OCI-LY7 (cell line): ENCODE data around the gene NNT. TPM values are rescaled to one million over a fixed set of nuclear protein-coding genes. Genes with fewer than 3 reads are reported as not detected.

Experiments
- BruUV-seq: library from RNA; stranded (reverse); fragments of 400-500 nt; replicated peaks from 2 replicates; lab custom pipeline; 2021; lab: Mats Ljungman, UMichigan
- CTCF ChIA-PET: fragments of 300-600 bp; sonication (Branson Sonifier 250); formaldehyde crosslinking; loops from one replicate; lab custom pipeline; 2022; ENCODE audit warnings: antibody characterized with exemption; ENCODE audit not compliant: unreplicated experiment; lab: Charles Lee
- POLR2A ChIA-PET: fragments of 300-600 bp; sonication (Branson Sonifier 250); formaldehyde crosslinking; loops from one replicate; lab custom pipeline; 2022; ENCODE audit warnings: antibody characterized with exemption; lab: Charles Lee
- DNase-seq: peaks from one replicate; pipeline ENCODE4 v3.0.0-alpha.2; 2015; ENCODE audit warnings: low spot score
- H2AFZ ChIP-seq: fragments of 200-600 bp; sonication (generic), shearing (Covaris generic); 2 replicates; pipeline ENCODE4 v1.6.1; 2014; ENCODE audit warnings: mild to moderate bottlenecking, antibody characterized with exemption, low read length, moderate library complexity
- H3K27ac ChIP-seq: fragments of 200-600 bp; sonication (generic); 2 replicates; pipeline ENCODE4 v1.5.1; 2014; ENCODE audit warnings: mixed run types, low read depth, mild to moderate bottlenecking, moderate library complexity, low read length, inconsistent platforms; ENCODE audit not compliant: poor library complexity, severe bottlenecking
- H3K36me3 ChIP-seq: fragments of 200-600 bp; sonication (generic); 2 replicates; pipeline ENCODE4 v1.6.1; 2014; ENCODE audit warnings: mild to moderate bottlenecking, antibody characterized with exemption, low read length, moderate library complexity, mixed read lengths; ENCODE audit not compliant: insufficient read depth
- H3K4me1 ChIP-seq: fragments of 200-600 bp; sonication (generic); 2 replicates; pipeline ENCODE4 v1.5.1; 2014; ENCODE audit warnings: mild to moderate bottlenecking, low read length; ENCODE audit not compliant: insufficient read depth, poor library complexity, severe bottlenecking
- H3K4me2 ChIP-seq: fragments of 200-600 bp; sonication (generic); 2 replicates; pipeline ENCODE4 v1.6.1; 2014; ENCODE audit warnings: mild to moderate bottlenecking, low read length
- H3K4me3 ChIP-seq: fragments of 200-600 bp; sonication (generic); 2 replicates; pipeline ENCODE4 v1.5.1; 2014; ENCODE audit warnings: mild to moderate bottlenecking, low read depth, low read length; ENCODE audit not compliant: poor library complexity, severe bottlenecking
- H3K79me2 ChIP-seq: fragments of 200-600 bp; sonication (generic); 2 replicates; pipeline ENCODE4 v1.6.1; 2016; ENCODE audit warnings: low read depth, mild to moderate bottlenecking, low read length, moderate library complexity, mixed read lengths; ENCODE audit not compliant: insufficient read depth
- H3K9me2 ChIP-seq: fragments of 200-600 bp; sonication (generic); 2 replicates; pipeline ENCODE4 v1.6.1; 2016; ENCODE audit warnings: mild to moderate bottlenecking, low read length, mixed read lengths; ENCODE audit not compliant: insufficient read depth
- H3K9me3 ChIP-seq: fragments of 200-600 bp; sonication (generic); 2 replicates; pipeline ENCODE4 v1.6.1; 2014; ENCODE audit warnings: mild to moderate bottlenecking, mixed run types, low read length, mixed read lengths
- H4K20me1 ChIP-seq: fragments of 200-600 bp; sonication (generic); 2 replicates; pipeline ENCODE4 v1.6.1; 2014; ENCODE audit warnings: mild to moderate bottlenecking, antibody characterized with exemption, low read length, moderate library complexity, mixed read lengths; ENCODE audit not compliant: insufficient read depth
- CTCF ChIP-seq: fragments of 200-600 bp; sonication (generic); conservative IDR thresholded peaks from 2 replicates; pipeline ENCODE4 v1.5.1; 2014; ENCODE audit warnings: mild to moderate bottlenecking, antibody characterized with exemption, low read length, moderate library complexity, mixed read lengths
- EZH2phosphoT487 ChIP-seq: fragments of 200-600 bp; sonication (generic); IDR thresholded peaks from 2 replicates; pipeline ENCODE4 v1.6.1; 2018; ENCODE audit warnings: low read depth, borderline replicate concordance, mild to moderate bottlenecking, mixed run types, antibody characterized with exemption, low read length, moderate library complexity, mixed read lengths
- intact Hi-C: fragments of 100-400 bp; cut with micrococcal nuclease; formaldehyde crosslinking; loops from one replicate; pipeline ENCODE4 v1.10.0; 2022; ENCODE audit not compliant: unreplicated experiment
- total RNA-seq, 2 experiments: library from RNA; depleted of rRNA in 1 of 2; stranded (reverse); fragments of >200 nt in 1 of 2; shearing (Covaris generic) in 1 of 2; gene quantifications; 2 replicates each; pipeline ENCODE4 v1.2.3, GENCODE V29; 2014 to 2022

Gene NNT
- total RNA-seq, 2 experiments from 2014 or later: 33.6 to 98.3 TPM

- intact Hi-C loops: no loop called here
- Histone ChIP-seq H3K4me1 (no peaks in the 10 kb centered on the region), H4K20me1 (no peaks in the 10 kb centered on the region), H2AFZ (no peak overlapping the region), H3K79me2 (no peaks in the 10 kb centered on the region), H3K4me3 (no peak overlapping the region), H3K36me3 (no peaks in the 10 kb centered on the region), H3K27ac (no peak overlapping the region), H3K9me2 (no peaks in the 10 kb centered on the region), H3K4me2 (no peak overlapping the region), H3K9me3 (no peaks in the 10 kb centered on the region)
- ChIA-PET POLR2A (no interaction called here), CTCF (no interaction called here)
- DNase-seq: no peak
- no TSS peak for BruUV-seq
- TF ChIP-seq CTCF (no peak), EZH2phosphoT487 (no peak)
Measured at GRCh38 chr5:43567967-43568366, 35.0 kb upstream of the NNT start.

- H3K9me2 ChIP-seq: no peaks in the 10 kb centered on the region
- H3K4me2 ChIP-seq: no peak overlapping the region
- H2AFZ ChIP-seq: no peak overlapping the region
- intact Hi-C loops: no loop called here
- H3K27ac ChIP-seq: no peak overlapping the region
- TF ChIP-seq EZH2phosphoT487 (no peak), CTCF (no peak)
- no peak overlapping the region for H3K4me3 ChIP-seq
- H3K4me1 ChIP-seq: no peaks in the 10 kb centered on the region
- no peaks in the 10 kb centered on the region for H3K79me2 ChIP-seq
- no TSS peak for BruUV-seq
- no peaks in the 10 kb centered on the region for H4K20me1 ChIP-seq
- CTCF ChIA-PET: no interaction called here
- DNase-seq: no peak
- POLR2A ChIA-PET: interaction anchor here (0.5 kb wide), 1 partner anchor 23 kb away, joined by 3 read pairs; no protein-coding TSS in a partner anchor
- no peaks in the 10 kb centered on the region for H3K9me3 ChIP-seq
- no peaks in the 10 kb centered on the region for H3K36me3 ChIP-seq
Measured at GRCh38 chr5:43569236-43569746, 33.7 kb upstream of the NNT start.

DNA sequence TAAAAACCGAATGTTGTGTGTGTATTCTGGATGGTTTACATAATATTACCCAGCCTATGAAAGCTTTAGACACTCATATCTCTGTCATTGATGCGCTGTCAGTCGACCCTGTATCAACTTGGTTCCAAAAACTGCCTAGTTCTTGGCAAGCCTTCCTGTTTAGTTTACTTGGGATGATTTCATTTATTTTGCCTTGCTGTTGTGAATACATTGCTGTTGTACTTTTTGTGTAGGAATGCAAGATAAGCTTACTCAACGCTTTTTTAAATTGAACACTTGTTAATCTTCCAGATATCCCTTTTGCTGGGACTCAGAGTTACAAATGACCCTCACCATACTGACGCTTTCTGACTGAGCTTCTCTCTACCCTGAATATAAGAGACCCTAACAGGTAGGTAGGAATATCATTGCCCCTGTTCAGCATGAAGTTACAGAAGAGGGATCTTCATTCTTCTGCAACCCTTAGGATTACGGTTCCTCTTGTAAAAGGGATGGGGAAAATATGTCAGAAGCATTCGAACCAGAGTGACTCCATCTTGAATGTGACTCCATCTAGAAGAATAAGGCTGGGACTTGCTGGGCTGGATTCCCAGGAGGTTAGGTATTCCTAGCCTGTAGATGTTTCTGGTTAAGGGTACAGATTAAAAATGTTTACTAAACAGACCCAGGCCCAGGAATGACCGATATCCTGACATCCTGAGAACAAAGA, 32.4 kb upstream of the NNT start:
- intact Hi-C loops: no loop called here
- H3K9me3 ChIP-seq: no peaks in the 10 kb centered on the region
- H3K79me2 ChIP-seq: no peaks in the 10 kb centered on the region
- no peaks in the 10 kb centered on the region for H3K9me2 ChIP-seq
- DNase-seq: no peak
- ChIA-PET POLR2A (interaction anchor here (0.6 kb wide), 1 partner anchor 32 kb away, joined by 3 read pairs; the partner anchor contains the start of gene NNT), CTCF (no interaction called here)
- peaks cover 10% of the 10 kb centered on the region for H3K36me3 ChIP-seq
- no peak overlapping the region for H3K4me3 ChIP-seq
- H3K27ac ChIP-seq: no peak overlapping the region
- no peak for TF ChIP-seq CTCF
- TF ChIP-seq EZH2phosphoT487: no peak
- H4K20me1 ChIP-seq: no peaks in the 10 kb centered on the region
- no peak overlapping the region for H3K4me2 ChIP-seq
- no peaks in the 10 kb centered on the region for H3K4me1 ChIP-seq
- no TSS peak for BruUV-seq
- H2AFZ ChIP-seq: no peak overlapping the region
